ENCODE data around the gene AUH.

The AUH gene

DNA sequence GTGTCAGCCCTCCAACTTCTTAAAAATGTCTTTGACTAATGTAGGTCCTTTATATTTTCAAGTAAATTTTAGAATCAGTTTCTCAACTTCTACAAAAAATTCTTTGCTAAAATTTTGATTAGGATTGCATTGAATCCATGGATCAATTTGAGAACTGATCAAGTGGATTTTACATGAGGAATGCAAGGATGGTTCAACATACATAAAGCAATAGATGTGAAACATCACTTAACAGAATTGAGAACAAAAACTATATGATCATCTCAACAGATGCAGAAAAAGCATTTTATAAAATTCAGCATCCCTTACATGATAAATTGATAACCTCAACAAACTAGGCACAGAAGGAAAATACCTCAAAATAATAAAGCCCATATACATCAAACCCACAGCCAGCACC is 190.8 kb downstream of the AUH start:
- no peaks in the 10 kb centered on the region for H3K27me3 ChIP-seq (ENCODE audit: insufficient read depth, low read length)
- no peak overlapping the region for H2AFZ ChIP-seq (ENCODE audit: low read length, unreplicated experiment)
- H3K79me2 ChIP-seq (ENCODE audit: control insufficient read depth, insufficient read depth, low read length, unreplicated experiment) = no peaks in the 10 kb centered on the region
- no peak overlapping the region for H3K27ac ChIP-seq (ENCODE audit: low read depth, low read length)
- H3K36me3 ChIP-seq (ENCODE audit: insufficient read depth, low read length) = 0 out of 2 replicates have a peak, but pooled peaks cover 3% of the 10 kb centered on the region
- H3K4me1 ChIP-seq (ENCODE audit: control insufficient read depth, insufficient read depth, low read length, unreplicated experiment) = peaks cover 9% of the 10 kb centered on the region
- H3K4me3 ChIP-seq (ENCODE audit: low read depth, low read length) = no peak overlapping the region

DNA sequence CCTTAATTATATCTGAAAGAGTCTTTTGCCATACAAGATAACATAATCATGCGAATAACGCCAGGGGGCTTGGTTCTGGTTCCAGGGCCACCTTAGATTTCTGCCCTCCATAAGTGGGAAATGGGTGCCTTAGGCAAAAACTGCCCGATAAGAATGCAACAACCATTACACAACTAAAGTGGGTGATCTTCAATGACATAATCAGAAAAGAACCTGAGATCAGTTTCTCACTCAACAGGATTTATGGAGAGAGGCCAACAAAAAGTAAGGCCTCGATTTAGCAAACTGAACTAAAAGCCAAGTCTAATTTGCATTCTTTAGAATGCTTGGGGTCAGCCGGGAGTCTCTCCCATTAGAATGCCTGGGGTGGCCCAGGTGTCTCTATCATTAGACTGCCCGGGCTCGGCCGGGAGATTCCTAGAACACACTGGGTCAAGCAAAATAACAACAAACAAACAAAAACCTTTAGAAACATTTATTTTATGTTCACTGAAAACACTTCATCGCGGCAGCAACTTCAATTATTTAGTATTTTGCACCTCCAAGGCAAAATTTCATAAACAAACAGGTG is 194.8 kb downstream of the AUH start:
- no peak overlapping the region for H2AFZ ChIP-seq (ENCODE audit: low read length, unreplicated experiment)
- no peaks in the 10 kb centered on the region for H3K27me3 ChIP-seq (ENCODE audit: insufficient read depth, low read length)
- no peak overlapping the region for H3K27ac ChIP-seq (ENCODE audit: low read depth, low read length)
- H3K4me1 ChIP-seq (ENCODE audit: control insufficient read depth, insufficient read depth, low read length, unreplicated experiment) = peaks cover 40% of the 10 kb centered on the region
- H3K79me2 ChIP-seq (ENCODE audit: control insufficient read depth, insufficient read depth, low read length, unreplicated experiment) = no peaks in the 10 kb centered on the region
- no peak overlapping the region for H3K4me3 ChIP-seq (ENCODE audit: low read depth, low read length)
- H3K36me3 ChIP-seq (ENCODE audit: insufficient read depth, low read length) = 0 out of 2 replicates have a peak, but pooled peaks cover 2% of the 10 kb centered on the region

- Histone ChIP-seq H3K4me3 (ENCODE audit: low read depth, low read length) (no peak overlapping the region), H2AFZ (ENCODE audit: low read length, unreplicated experiment) (no peak overlapping the region), H3K27ac (ENCODE audit: low read depth, low read length) (peak overlapping the region; percentile 51)
These were observed 196.8 kb downstream of the AUH start for GRCh38 chr9:91164724-91165520.

More at GRCh38 chr9:91164724-91165520, 196.8 kb downstream of the AUH start:
- Histone ChIP-seq H3K27me3 (ENCODE audit: insufficient read depth, low read length) (no peaks in the 10 kb centered on the region), H3K36me3 (ENCODE audit: insufficient read depth, low read length) (no peaks in the 10 kb centered on the region), H3K79me2 (ENCODE audit: control insufficient read depth, insufficient read depth, low read length, unreplicated experiment) (no peaks in the 10 kb centered on the region), H3K4me1 (ENCODE audit: control insufficient read depth, insufficient read depth, low read length, unreplicated experiment) (peaks cover 42% of the 10 kb centered on the region)

All from ACC112 (cell line).